PFSK-1 (cell line): Measurements from ENCODE around the gene SSTR1.

ENCODE experiments used
- FOXP2 ChIP-seq: optimal IDR thresholded peaks from 2 replicates; pipeline ENCODE3; 2011; ENCODE audit warnings: borderline replicate concordance, control low read depth, inconsistent platforms; ENCODE audit not compliant: insufficient read depth; ENCODE audit errors: extremely low read length, extremely low read depth
- POLR2AphosphoS5 ChIP-seq: IDR thresholded peaks from 2 replicates; pipeline ENCODE4 v1.6.1; 2012; ENCODE audit warnings: low read depth, mild to moderate bottlenecking, control low read depth, low read length, moderate library complexity
- SIN3A ChIP-seq: IDR thresholded peaks from 2 replicates; pipeline ENCODE4 v1.6.1; 2012; ENCODE audit warnings: mild to moderate bottlenecking, low read length, moderate library complexity, borderline replicate concordance; ENCODE audit not compliant: insufficient read depth
- TAF1 ChIP-seq: IDR thresholded peaks from 2 replicates; pipeline ENCODE4 v1.6.1; 2012; ENCODE audit warnings: low read length, control low read depth, borderline replicate concordance; ENCODE audit not compliant: insufficient read depth
- TF ChIP-seq, protein P1 (sequence below), 2 experiments: IDR thresholded peaks; 2 replicates each; pipeline versions ENCODE4 v1.6.1 to v1.8.0; 2011 to 2012; ENCODE audit warnings: low read depth in 2 of 2, low read length in 2 of 2, control low read depth in 1 of 2, inconsistent platforms in 1 of 2, mild to moderate bottlenecking in 1 of 2, moderate library complexity in 1 of 2; ENCODE audit not compliant: insufficient read depth in 1 of 2

SSTR1 gene

GRCh38 chr14:38187528-38187927 lies 20.2 kb upstream of the SSTR1 start:
- TF ChIP-seq SIN3A: no peak
- no peak for TF ChIP-seq TAF1
- TF ChIP-seq, protein P1, sequence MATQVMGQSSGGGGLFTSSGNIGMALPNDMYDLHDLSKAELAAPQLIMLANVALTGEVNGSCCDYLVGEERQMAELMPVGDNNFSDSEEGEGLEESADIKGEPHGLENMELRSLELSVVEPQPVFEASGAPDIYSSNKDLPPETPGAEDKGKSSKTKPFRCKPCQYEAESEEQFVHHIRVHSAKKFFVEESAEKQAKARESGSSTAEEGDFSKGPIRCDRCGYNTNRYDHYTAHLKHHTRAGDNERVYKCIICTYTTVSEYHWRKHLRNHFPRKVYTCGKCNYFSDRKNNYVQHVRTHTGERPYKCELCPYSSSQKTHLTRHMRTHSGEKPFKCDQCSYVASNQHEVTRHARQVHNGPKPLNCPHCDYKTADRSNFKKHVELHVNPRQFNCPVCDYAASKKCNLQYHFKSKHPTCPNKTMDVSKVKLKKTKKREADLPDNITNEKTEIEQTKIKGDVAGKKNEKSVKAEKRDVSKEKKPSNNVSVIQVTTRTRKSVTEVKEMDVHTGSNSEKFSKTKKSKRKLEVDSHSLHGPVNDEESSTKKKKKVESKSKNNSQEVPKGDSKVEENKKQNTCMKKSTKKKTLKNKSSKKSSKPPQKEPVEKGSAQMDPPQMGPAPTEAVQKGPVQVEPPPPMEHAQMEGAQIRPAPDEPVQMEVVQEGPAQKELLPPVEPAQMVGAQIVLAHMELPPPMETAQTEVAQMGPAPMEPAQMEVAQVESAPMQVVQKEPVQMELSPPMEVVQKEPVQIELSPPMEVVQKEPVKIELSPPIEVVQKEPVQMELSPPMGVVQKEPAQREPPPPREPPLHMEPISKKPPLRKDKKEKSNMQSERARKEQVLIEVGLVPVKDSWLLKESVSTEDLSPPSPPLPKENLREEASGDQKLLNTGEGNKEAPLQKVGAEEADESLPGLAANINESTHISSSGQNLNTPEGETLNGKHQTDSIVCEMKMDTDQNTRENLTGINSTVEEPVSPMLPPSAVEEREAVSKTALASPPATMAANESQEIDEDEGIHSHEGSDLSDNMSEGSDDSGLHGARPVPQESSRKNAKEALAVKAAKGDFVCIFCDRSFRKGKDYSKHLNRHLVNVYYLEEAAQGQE (IDR thresholded peaks at IDR 0.05; ENCODE audit: insufficient read depth in 1 of 2, low read depth in 2 of 2, low read length in 2 of 2): no peak
- TF ChIP-seq POLR2AphosphoS5: no peak
- no peak for TF ChIP-seq FOXP2

DNA sequence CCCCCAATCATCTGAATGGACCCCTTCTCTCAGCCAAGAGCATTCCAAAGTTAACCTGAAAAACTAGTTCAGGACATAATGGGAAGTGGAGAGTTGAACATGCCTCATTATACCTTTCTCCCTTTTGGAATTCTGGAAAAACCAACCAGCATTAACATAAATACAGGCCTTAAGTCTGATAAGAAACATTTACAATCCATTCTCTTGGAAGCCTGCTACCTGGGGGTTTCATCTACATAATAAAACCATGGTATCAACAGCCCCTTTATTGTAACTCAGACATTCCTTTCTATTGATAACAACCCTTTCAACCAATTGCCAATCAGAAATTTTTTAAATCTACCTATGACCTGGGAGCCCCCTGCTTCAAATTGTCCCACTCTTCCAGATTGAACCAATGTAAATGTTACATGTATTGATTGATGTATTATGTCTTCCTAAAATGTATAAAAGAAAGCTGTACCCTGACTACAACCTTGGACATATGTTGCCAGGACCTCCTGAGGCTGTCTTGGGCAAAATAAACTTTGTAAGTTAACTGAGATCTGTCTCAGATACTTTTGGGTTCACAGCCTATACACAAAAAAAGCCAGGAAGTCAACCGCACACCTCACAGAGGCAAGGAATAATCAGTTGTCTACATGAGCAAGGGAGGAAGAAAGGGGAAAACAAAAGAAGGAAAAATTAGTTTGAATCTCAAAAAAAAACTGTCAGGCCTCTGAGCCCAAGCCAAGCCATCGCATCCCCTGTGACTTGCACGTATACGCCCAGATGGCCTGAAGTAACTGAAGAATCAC lies 17.6 kb upstream of the SSTR1 start:
- TF ChIP-seq SIN3A (no peak), FOXP2 (no peak), POLR2AphosphoS5 (no peak), TAF1 (no peak)
- TF ChIP-seq, protein P1 (IDR thresholded peaks at IDR 0.05; ENCODE audit: insufficient read depth in 1 of 2, low read depth in 2 of 2, low read length in 2 of 2): no peak

DNA sequence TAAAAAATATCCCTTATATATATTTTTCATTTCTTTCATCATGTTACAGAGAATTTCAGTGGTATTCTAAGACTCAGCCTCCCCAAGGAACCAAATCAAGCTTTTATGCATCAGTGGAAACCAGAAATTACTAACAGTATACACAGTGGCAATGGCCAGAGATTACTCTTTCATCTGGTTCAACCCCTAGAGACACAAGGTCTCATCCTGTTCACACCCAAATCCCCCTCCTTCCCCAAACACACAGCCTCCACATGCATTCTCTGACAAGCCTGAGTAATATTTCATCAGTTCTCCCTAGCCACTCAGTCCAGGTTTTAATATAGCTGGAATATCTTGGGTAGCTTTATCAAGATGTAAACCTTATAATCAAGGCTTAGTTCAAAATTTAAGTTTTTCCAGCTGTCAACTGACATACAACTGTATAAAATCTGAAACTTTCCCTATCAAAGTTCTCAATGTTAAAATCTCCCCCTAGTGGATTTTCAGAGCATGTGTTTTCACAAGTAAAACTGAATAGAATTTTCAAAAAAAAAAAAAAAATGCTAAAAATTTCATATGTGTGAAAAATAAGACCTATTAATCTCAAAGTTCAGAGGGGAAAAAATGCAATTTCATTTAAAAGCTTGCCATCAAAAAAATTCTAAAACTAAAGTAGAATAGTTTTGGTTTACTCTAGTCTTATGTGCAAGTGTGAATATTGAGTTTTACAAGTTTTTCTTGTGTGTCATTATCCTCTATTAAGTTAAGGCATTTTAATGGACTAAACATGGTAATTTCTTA lies 10.5 kb upstream of the SSTR1 start:
- TF ChIP-seq POLR2AphosphoS5 (no peak), TAF1 (no peak), SIN3A (no peak), FOXP2 (no peak)
- TF ChIP-seq, protein P1 (IDR thresholded peaks at IDR 0.05; ENCODE audit: insufficient read depth in 1 of 2, low read depth in 2 of 2, low read length in 2 of 2): no peak

DNA sequence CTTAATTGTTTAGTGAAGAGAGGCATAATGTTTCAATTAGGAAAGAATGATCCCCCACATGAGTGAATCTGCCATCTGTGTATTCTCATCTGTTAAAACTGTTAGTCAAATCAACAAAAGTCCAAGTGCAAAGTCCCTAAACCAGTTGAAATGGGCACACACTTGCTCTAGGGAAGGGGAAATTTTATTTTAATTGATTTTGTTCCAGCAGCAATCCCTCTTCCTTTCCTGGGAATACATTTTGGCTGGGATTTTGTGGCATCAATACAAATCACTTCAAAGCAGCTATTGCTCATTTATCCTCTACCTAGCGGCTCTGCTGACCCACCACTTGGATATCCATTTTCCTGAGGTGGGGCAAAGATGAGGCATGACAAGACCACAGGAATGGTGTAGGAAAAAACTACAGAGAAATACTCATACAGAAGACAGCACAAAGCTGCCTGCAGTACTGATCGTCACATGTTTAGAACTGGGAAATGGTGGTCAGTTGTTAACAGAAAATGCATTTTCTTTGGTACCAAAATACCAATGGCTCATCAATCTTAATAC lies 9.8 kb upstream of the SSTR1 start:
- no peak for TF ChIP-seq TAF1

- TF ChIP-seq, protein P1 (IDR thresholded peaks at IDR 0.05; ENCODE audit: insufficient read depth in 1 of 2, low read depth in 2 of 2, low read length in 2 of 2): no peak
- TF ChIP-seq TAF1 (no peak), POLR2AphosphoS5 (no peak), FOXP2 (no peak), SIN3A (no peak)
Observed at GRCh38 chr14:38198425-38198824, 9.3 kb upstream of the SSTR1 start.
